Measurements from ENCODE around the gene RAB40B. TPM values are rescaled to one million over a fixed set of nuclear protein-coding genes. Genes with fewer than 3 reads are reported as not detected.
A peak's percentile ranks its signal among the peaks of the same experiment; 100 is the strongest.

Gene RAB40B
- total and polyA plus RNA-seq, 2 donors (not counting 1 experiment from before 2014, with no cell fraction given): 4.7 to 8.0 TPM

DNA sequence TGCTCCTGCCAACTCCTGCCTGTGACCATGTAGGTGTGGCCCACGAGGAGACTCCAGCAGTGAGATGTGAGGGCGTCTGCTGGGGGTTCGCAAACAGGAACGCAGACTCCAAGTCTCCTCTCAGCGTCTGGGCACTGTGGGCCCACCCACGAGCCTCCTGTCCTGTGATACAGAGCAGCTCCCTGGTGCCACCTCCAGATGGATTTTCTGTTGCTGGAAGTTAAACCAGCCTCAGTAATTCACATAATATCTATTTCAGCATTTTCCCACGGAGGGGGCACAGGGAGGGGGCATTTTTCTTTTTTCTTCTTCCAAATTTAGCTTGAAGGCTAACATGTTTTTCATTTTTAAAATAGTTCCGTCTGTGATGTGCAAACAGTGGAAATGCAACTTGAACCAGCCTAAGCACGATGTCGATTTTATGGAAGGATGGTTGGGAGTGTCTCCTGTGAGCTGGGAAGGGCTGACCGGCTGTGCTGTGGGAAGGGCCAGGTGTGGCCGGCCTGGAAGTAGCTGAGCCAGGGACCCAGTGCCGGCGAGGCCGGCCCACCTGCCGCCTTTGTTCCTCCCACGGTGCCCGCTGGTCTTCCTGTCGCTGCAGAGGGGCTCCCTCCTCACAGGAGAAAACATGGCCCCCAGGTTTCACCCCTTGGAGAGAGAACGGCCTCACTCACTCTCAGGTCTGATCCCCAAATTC, 3.9 kb upstream of the RAB40B start:
- H3K9me3 Mint-ChIP-seq (ENCODE audit: insufficient read depth): no peaks in the 10 kb centered on the region
- TF ChIP-seq, protein P1, sequence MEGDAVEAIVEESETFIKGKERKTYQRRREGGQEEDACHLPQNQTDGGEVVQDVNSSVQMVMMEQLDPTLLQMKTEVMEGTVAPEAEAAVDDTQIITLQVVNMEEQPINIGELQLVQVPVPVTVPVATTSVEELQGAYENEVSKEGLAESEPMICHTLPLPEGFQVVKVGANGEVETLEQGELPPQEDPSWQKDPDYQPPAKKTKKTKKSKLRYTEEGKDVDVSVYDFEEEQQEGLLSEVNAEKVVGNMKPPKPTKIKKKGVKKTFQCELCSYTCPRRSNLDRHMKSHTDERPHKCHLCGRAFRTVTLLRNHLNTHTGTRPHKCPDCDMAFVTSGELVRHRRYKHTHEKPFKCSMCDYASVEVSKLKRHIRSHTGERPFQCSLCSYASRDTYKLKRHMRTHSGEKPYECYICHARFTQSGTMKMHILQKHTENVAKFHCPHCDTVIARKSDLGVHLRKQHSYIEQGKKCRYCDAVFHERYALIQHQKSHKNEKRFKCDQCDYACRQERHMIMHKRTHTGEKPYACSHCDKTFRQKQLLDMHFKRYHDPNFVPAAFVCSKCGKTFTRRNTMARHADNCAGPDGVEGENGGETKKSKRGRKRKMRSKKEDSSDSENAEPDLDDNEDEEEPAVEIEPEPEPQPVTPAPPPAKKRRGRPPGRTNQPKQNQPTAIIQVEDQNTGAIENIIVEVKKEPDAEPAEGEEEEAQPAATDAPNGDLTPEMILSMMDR (IDR thresholded peaks at IDR 0.05): no peak
- TF ChIP-seq EZH2 (IDR thresholded peaks at IDR 0.05; ENCODE audit: borderline replicate concordance, insufficient read depth, low read depth, low read length, poor library complexity, severe bottlenecking): no peak
- peaks cover under 1% of the 10 kb centered on the region for H4K20me1 ChIP-seq (ENCODE audit: control insufficient read depth, insufficient read depth, low read length, poor library complexity, severe bottlenecking)
- intact Hi-C loops (cut with micrococcal nuclease): no loop called here
- DNase-seq (no peak), ATAC-seq (ENCODE audit: low read depth) (no peak)
- H3K9me3 ChIP-seq (ENCODE audit: control extremely low read depth in 1 of 3, control insufficient read depth in 2 of 3, insufficient read depth in 1 of 3, low read length in 2 of 3): peaks cover 0 to 1% (median 0%) of the 10 kb centered on the region in 3 donors
- WGBS (ENCODE audit: insufficient coverage): 90% methylated on average over 18 of the region's 20 CpGs
- H3K4me3 ChIP-seq (ENCODE audit: control extremely low read depth in 1 of 5, extremely low read depth in 1 of 5, insufficient read depth in 1 of 5, low read depth in 2 of 5, low read length in 4 of 5): no peak overlapping the region
- no peak overlapping the region for H3K27ac ChIP-seq (ENCODE audit: low read length in 2 of 2)
- no peak overlapping the region for H2AFZ ChIP-seq (ENCODE audit: insufficient read depth, low read depth, low read length, poor library complexity, severe bottlenecking)
- no peaks in the 10 kb centered on the region for H3K27me3 Mint-ChIP-seq
- no peak overlapping the region for H3K4me3 Mint-ChIP-seq
- ChIA-PET CTCF (interaction anchor here (0.7 kb wide), 1 partner anchor 791 kb away, joined by 3 read pairs; the partner anchor contains the start of gene PCYT2), POLR2A (no interaction called here)
- H3K79me2 ChIP-seq (ENCODE audit: control insufficient read depth, insufficient read depth, low read length): no peaks in the 10 kb centered on the region
- peaks cover 0 to 4% (median 1%) of the 10 kb centered on the region in 4 experiments for H3K27me3 ChIP-seq (replicated peaks in 1 of 4; ENCODE audit: control extremely low read depth in 1 of 4, control insufficient read depth in 3 of 4, insufficient read depth in 4 of 4, low read length in 3 of 4)
- H3K4me1 ChIP-seq (ENCODE audit: control insufficient read depth in 2 of 2, insufficient read depth in 2 of 2, low read length in 2 of 2): peaks cover 5 to 12% of the 10 kb centered on the region in 2 donors
- H3K4me2 ChIP-seq (replicated peaks; ENCODE audit: low read depth, low read length, poor library complexity, severe bottlenecking): no peak overlapping the region
- peaks cover 5% of the 10 kb centered on the region for H3K4me1 Mint-ChIP-seq
- H3K9ac ChIP-seq (ENCODE audit: low read length): no peak overlapping the region
- H3K27ac Mint-ChIP-seq: no peak overlapping the region
- no peaks in the 10 kb centered on the region for H3K36me3 ChIP-seq (replicated peaks in 1 of 2; ENCODE audit: control extremely low read depth in 1 of 2, control insufficient read depth in 1 of 2, extremely low read depth in 1 of 2, insufficient read depth in 2 of 2, low read length in 1 of 2)

DNA sequence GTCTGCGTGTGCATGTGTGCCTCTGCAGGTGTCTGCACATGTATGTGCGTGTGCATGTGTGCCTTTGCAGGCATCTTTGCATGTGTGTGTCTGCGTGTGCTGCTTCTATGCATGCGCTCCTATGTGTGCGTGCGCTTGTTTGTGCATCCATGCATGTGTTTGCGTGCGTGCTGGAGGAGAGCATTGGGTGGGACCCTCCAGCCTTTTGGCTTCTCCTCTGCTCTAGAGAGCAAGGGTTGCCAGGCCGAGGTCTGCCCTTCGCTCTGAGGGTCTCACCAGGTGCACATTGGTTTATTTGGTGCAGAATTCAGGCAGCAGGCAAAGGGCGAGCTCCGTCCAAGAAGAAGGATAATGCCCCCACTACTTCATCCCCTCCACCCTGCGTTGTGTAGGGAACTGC, 1.1 kb upstream of the RAB40B start:
- CTCF ChIA-PET: no interaction called here
- peaks cover 4% of the 10 kb centered on the region for H3K27me3 Mint-ChIP-seq

More for the DNA sequence above, 1.1 kb upstream of the RAB40B start:
- H3K4me2 ChIP-seq (replicated peaks; ENCODE audit: low read depth, low read length, poor library complexity, severe bottlenecking): peak overlapping the region; percentile 95
- WGBS (ENCODE audit: insufficient coverage): 87% methylated on average over 10 of the region's 13 CpGs
- H2AFZ ChIP-seq (ENCODE audit: insufficient read depth, low read depth, low read length, poor library complexity, severe bottlenecking): peak overlapping the region; percentile 86
- no peak for DNase-seq
- no peak overlapping the region for H3K27ac ChIP-seq (ENCODE audit: low read length in 2 of 2)
- no peaks in the 10 kb centered on the region for H3K36me3 ChIP-seq (replicated peaks in 1 of 2; ENCODE audit: control extremely low read depth in 1 of 2, control insufficient read depth in 1 of 2, extremely low read depth in 1 of 2, insufficient read depth in 2 of 2, low read length in 1 of 2)
- Mint-ChIP-seq H3K4me1 (peaks cover 10% of the 10 kb centered on the region), H3K9me3 (ENCODE audit: insufficient read depth) (peaks cover 3% of the 10 kb centered on the region), H3K4me3 (peak overlapping the region; percentile 96), H3K27ac (no peak overlapping the region)
- intact Hi-C loops (cut with micrococcal nuclease): no loop called here
- ATAC-seq (ENCODE audit: low read depth): no peak
- POLR2A ChIA-PET: no interaction called here
- peak overlapping the region; percentile 67 for H3K9ac ChIP-seq (ENCODE audit: low read length)
- TF ChIP-seq, protein P1 (IDR thresholded peaks at IDR 0.05): no peak
- TF ChIP-seq EZH2 (IDR thresholded peaks at IDR 0.05; ENCODE audit: borderline replicate concordance, insufficient read depth, low read depth, low read length, poor library complexity, severe bottlenecking): no peak
- H3K79me2 ChIP-seq (ENCODE audit: control insufficient read depth, insufficient read depth, low read length): no peaks in the 10 kb centered on the region
- H3K4me1 ChIP-seq (ENCODE audit: control insufficient read depth in 2 of 2, insufficient read depth in 2 of 2, low read length in 2 of 2): peaks cover 8 to 16% of the 10 kb centered on the region in 2 donors
- peak overlapping the region in 3 of 5 experiments; percentile 61 to 72 (median 65) for H3K4me3 ChIP-seq (ENCODE audit: control extremely low read depth in 1 of 5, extremely low read depth in 1 of 5, insufficient read depth in 1 of 5, low read depth in 2 of 5, low read length in 4 of 5)
- H3K27me3 ChIP-seq (replicated peaks in 1 of 4; ENCODE audit: control extremely low read depth in 1 of 4, control insufficient read depth in 3 of 4, insufficient read depth in 4 of 4, low read length in 3 of 4): peaks cover 0 to 11% (median 3%) of the 10 kb centered on the region in 4 experiments
- peaks cover 0 to 20% (median 4%) of the 10 kb centered on the region in 3 donors for H3K9me3 ChIP-seq (ENCODE audit: control extremely low read depth in 1 of 3, control insufficient read depth in 2 of 3, insufficient read depth in 1 of 3, low read length in 2 of 3)
- H4K20me1 ChIP-seq (ENCODE audit: control insufficient read depth, insufficient read depth, low read length, poor library complexity, severe bottlenecking): peaks cover 5% of the 10 kb centered on the region

Data from B cell (primary cell).